GM11168 (cell line): ENCODE data around the gene SLIRP.
"Not testable (repeated sequence)": the region's sequence is repeated elsewhere in the genome, so short reads cannot be mapped to it uniquely, and the experiment has no call there.

Source experiments
- in situ Hi-C: fragments of 300-500 bp; cut with MboI; formaldehyde crosslinking; loops from one replicate; pipeline ENCODE4 v1.12.0; 2022; ENCODE audit warnings: low sequenced_read_pairs; ENCODE audit not compliant: unreplicated experiment

Gene SLIRP

DNA sequence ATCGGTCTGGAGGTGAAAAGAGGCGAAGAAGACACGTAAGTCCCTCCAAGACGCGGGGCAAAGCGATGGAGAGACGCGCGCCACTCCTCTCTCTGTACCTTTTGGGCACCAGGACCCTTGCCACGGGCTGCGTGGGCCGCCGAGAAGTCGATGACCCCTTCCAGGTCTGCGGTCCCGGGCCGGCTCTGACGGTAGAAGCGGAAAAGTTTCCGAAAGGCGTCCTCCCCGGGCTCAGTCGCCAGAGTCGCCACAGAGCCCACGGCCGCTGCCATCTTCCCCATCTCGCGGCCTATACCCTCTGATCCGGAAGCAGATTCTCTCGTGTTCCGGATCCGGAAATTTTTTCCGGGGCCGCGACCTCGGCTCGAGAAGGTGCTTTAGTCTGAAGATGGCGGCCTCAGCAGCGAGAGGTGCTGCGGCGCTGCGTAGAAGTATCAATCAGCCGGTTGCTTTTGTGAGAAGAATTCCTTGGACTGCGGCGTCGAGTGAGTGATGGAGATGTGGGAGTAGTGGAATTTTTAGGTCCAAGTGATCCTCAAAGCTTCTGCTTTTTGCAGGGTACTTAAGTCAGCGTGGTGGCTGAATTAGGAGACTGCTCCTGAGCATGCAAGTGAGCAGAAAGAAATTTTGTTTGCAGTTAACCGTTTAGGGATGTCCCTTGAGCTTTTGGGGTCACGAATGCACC lies at the start of gene SLIRP, which contains the start of gene ALKBH1:
SLIRP (plus strand) TSS at position 380 of the 685 bp plus-strand sequence; CDS start at position 389, 9 bp downstream.
ALKBH1 (minus strand) TSS at position 300 of the 685 bp plus-strand sequence; CDS start at position 281, 19 bp downstream.
- in situ Hi-C loops = loop anchor here (5.0 kb wide), 1 partner anchor 36 kb away; no protein-coding TSS in a partner anchor

DNA sequence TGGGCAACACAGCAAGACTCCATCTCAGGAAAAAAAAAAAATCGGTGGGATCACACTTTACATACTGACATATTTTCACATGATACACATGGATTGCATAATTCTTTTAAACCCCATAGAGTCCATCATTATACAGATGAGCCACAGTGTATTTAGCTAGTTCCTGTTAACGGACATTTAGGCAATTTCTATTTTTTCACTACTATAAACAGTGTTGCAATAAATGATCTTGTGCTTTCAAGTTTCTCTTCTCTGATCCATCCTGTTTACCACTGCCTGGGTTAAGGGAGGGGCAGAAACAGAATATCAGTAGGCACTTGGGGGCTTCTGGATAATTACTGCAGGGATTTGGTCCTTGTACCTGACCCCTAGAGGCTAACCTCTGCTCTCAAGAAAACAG lies 48.1 kb upstream of the SLIRP start:
- in situ Hi-C loops = no loop called here

DNA sequence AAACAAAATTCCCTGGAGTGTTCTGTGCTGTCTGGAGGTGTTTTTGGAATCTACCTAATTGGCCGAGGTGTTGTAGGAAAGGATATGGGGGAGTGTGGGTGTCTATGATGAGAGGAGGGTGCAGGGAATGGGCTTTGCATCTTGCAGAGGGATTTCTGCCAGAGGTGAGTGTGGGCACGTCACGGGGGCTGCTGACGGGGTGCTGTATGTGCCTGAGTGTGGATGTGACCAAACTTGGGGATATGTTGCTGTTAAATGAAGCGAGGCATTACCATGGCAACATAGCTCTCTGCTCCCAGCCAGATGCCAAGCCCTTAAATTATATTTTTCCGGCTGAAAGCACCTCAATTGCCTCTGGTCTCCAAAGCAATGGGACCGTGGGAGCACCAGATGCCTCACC lies 47.1 kb upstream of the SLIRP start:
- in situ Hi-C loops = no loop called here

DNA sequence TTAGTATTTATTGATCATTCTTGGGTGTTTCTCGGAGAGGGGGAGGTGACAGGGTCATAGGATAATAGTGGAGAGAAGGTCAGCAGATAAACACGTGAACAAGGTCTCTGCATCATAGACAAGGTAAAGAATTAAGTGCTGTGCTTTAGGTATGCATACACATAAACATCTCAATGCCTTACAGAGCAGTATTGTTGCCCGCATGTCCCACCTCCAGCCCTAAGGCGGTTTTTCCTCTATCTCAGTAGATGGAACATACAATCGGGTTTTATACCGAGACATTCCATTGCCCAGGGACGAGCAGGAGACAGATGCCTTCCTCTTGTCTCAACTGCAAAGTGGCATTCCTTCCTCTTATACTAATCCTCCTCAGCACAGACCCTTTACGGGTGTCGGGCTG lies 46.3 kb upstream of the SLIRP start:
- in situ Hi-C loops = not testable (repeated sequence)

DNA sequence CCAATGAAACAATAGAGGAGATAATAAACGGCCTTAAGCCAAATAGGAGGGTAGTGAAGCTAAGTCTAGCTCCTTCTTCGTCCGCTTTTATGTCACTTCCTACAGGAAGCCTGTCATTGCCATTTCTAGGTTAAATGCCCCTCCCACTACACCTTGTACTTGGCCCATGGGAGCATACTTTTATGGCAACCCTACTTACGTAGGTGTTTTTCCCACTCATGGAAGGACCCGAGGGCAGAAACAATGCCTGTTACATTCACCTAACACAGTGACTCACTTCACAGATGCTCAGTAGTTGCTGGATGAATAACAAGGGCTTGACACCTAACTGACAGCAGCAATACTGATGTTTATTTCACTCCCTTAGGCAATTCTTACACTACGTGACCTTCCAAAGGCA lies 44.6 kb upstream of the SLIRP start:
- in situ Hi-C loops = no loop called here

DNA sequence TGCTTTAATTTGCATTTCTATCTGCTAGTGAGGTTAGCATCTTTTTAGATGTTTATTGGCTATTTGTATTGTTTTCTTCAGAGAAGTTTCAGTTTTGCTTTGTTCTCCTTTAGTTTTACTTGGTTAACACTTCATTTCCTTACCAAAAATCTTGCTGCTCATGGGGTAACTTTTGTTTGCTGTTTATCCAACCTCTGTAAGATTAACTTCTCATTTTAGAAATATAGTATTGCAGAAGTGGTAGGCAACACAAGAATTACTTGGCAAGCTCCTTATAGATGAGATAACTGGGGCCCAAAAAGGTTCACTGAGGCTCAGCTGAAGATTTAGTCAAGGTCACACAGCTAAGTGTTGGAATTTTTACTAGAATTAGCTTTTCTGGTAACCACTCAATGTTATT lies 40.6 kb upstream of the SLIRP start:
- in situ Hi-C loops = no loop called here

DNA sequence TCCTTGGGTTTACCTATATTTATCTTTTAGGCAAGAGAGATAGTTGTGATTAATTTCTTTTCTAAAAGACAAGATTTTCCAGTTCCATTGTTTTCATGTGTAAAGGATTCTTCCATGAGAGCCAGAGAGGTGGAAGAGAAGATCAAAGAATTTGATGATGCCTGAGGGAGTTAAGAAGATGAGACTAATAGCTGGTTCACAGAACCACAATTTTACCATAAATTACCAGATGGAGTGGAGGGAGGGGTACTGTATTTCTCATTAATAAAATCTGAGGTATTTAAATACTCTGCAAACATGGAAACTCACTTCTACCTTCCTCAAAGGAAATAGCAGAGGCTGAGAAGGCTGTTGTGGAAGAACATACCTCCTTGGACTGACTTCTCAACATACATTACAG lies 34.7 kb upstream of the SLIRP start:
- in situ Hi-C loops = loop anchor here (5.0 kb wide), 1 partner anchor 34 kb away; the partner anchor contains the start of genes ALKBH1 and SLIRP

DNA sequence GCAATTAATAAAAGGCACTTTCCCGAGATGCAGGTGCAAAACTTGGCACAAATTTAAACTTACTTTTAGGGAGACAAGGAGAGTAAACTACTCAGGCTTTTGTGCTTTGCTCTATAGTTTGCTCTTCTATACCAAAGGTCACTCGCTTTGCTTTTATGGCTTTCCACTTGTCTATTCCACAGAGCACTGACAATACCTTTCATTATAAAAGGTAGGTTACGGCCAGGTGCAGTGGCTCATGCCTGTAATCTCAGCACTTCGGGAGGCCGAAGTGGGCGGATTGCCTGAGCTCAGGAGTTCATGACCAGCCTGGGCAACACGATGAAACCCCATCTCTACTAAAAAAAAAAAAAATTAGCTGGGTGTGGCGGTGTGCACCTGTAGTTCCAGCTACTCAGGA lies 33.0 kb upstream of the SLIRP start:
- in situ Hi-C loops = loop anchor here (5.0 kb wide), 1 partner anchor 32 kb away; the partner anchor contains the start of genes ALKBH1 and SLIRP

DNA sequence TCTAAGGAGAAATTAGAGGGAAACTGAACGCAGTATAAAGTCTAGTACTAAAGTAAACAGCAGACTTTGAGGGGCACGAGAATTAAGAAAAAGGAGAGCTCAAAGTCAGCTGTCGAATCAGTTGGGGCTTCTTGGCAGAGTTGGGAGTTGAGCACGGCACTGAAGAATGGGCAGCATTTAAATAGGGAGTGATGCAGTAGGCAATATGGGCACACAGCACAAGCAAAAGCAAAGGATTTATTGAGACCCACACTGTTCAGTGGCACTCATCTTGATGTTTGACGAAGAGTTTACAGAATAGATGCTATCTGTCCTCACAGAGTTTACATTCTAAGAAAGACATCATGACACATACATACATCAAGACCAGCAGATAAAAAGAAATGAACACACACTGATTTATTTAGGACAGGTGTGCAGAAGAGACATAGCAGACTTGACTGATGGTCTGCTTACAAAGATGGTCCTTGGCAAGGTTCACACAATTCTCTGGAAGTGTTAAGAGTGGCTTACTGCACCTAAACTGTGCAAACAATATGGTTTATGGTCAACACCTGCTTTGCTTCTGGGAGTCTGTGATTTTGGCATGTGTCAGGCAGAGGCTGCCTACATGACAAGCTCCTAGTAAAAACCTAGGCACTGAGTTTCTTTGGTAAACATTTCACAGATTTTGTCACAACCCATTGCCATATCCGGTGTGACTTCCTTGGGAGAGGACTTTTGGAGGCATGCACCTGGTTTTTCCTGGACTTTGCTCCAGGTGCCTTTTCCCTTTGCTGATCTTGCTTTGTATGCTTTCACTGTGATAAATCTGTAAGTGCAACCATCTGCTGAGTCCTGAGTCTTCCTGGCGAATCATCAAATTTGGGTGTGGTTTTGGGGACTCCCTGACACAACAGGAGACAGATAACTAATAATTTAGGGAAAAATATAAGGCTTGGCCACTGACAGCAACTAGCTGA lies 26.4 kb upstream of the SLIRP start:
- in situ Hi-C loops = no loop called here

DNA sequence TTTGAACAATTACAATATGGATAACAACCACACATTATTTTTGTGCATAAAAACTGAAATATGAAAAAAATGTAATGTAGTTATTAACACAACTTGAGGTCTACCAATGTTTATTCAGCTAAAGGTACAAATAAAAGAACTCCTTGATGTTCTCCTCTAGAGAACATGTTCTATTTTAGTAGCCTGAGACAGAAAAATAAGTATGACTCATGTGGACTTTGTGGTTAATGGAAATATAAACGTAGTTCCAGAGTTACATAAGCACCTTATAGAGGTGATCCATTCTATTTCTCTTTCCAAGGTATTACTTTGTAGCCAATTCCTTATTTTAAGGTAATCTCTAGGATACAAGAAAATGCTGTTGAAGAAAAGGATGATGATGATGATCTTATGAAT lies 25.7 kb upstream of the SLIRP start:
- in situ Hi-C loops = no loop called here

DNA sequence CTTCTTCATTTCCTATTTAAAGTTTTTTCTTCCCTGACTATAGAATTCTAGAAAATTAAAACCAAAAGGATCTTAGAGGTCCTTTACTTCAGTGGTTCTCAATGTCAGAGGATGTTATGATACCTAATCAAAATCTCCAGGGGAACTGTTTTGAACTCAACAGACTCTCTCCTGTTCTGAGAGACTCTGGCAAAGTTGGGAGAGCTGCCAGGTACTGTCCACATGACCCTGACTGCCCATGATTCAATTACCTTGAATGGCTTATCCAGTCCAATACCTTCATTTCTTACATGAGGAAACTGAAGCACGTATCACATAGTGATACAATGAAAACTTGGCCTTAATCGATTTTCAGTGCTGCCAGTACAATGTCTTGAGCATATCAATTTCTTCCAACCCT lies 16.6 kb upstream of the SLIRP start:
- in situ Hi-C loops = no loop called here

DNA sequence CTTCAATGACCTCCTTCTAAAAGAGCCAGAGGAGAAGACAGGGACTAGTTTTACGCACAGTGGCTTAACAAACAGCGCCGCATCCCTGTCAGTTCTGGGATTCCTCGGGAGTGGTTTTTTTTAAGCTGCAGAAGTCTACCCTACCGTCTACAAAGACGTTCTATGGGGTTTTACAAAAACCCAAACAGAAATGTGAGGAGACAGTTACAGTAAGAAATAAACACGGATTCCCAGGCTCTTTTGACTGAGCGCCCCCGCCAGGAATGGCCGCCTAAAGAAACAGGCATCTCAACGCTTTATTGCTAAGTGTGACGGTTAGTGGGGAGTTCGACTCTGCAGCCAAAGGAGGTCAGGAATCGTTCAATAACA lies 564 bp upstream of the SLIRP start:
- in situ Hi-C loops = loop anchor here (5.0 kb wide), 1 partner anchor 35 kb away; no protein-coding TSS in a partner anchor

DNA sequence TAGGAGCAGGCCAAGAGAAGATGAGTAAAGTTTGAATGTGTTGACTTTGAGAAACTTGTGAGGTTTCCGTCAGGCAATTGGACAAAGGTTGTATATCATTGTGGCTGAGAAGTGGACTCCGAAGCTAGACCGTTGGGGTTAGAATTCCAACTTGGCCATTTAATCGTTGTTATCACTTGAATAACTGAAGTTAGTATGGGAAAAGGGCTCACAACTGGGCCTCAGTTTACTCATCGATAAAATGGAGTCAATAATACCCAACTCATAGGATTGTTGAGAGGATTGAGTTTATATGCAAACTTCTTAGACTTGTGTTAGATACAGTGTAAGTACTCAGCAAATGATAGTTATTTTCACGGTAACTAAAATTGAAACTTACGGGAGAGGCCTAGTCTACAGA lies 846 bp downstream of the SLIRP start:
- in situ Hi-C loops = loop anchor here (5.0 kb wide), 1 partner anchor 36 kb away; no protein-coding TSS in a partner anchor

DNA sequence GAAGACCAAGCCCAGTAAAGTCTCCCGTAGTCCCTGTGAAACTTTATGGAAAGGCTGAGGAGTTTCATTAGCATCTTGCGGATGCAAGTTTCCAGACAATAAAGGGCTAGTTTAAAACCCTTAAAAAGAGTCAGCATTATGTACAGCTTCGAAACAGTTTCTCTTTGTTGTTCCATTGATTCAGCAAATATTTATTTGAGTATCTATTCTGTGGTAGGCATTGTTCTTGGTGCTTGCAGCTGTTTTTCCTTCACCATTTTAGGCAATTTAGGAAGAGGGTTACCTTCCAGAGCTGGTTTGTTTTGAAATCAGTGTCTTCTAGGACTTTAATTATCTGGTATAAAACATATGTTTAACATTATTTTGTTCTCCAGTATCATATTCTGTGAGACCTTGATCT lies 1.5 kb downstream of the SLIRP start:
- in situ Hi-C loops = loop anchor here (5.0 kb wide), 1 partner anchor 37 kb away; no protein-coding TSS in a partner anchor

DNA sequence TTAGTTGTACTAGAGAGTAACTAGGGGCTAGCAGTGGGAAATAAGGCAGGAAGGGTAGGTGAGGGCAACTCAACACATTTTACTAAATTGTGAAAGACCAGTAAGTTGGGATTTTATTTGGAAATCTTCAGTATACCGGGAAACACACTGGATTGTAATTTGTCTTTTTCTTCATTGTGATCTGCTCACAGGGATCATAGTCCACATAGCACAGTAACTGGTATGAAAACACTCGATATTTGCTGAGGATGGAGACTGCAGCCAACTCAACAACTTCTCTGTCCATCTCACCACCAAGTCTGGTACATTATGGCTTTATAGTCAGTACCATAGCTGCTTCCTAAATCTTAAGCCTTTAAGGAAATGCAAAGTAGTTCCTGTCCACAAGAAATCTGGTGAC lies 2.5 kb downstream of the SLIRP start:
- in situ Hi-C loops = no loop called here

DNA sequence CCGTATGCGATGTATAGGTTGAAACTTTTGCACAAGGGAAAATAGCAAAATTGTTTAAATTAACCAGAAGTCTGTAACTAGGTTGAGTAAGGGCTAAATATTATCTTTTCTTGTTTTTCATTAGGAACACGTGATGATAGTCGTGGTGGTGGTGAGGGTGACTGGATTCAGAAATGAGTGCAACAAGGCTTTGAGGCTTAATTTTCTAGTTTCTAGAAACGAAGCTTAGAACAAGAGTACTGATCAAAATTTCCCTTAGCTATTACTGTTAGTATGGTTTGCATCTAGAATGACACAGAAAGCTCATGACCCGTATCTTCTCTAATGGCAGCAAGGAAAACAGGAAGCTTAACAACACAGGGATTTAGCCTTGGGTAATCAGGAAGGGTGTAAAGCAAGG lies 7.0 kb downstream of the SLIRP start:
- in situ Hi-C loops = no loop called here

DNA sequence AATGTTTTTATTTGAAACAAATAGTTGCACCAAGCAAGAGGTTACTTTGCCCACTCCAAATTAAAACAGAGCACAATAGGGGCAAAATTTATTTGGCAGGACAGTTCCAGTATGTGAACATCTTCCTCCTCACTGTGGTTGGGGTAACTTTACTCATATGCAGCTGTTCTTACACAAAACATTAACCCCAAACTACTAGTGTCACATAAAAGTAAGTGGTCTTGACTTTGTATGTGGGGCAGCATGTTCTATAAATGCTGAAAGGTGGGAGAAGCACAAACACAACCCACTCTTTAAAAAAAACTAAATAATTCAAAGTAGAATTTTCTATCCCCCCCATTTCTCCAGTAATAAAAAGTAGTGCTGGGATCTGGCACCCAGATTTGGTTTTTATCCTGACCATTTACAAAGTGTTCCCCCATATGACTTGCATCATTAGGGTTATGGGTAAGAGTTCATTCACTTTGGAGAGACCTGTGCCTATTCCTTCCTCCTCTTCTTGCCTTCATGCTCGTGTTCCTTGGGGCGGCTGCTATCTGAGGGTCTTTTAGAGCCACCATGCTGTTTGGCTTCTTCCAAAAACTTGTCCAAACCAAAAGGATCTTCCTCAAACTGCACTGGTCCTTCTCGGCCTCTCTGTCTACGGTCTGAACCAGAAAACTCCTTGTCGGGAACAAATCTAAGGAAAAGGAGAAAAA lies 9.9 kb downstream of the SLIRP start:
- in situ Hi-C loops = no loop called here

DNA sequence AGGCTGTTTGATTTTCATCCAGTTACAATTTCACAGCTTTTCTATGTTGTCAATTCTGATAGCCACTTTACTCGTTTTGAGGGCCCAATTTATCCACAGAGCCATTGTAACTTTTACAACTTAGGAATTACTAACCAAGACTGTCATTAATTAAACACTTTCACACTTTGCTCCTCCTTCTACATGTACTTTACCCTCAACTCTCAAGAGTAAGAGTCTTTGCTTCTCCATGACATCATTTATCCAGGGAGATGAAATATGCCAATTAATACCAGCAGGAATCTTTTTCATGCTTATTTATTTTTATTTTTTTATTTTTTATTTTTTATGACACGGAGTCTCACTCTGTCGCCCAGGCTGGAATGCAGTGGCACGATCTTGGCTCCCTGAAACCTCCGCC lies 13.5 kb downstream of the SLIRP start:
- in situ Hi-C loops = no loop called here

DNA sequence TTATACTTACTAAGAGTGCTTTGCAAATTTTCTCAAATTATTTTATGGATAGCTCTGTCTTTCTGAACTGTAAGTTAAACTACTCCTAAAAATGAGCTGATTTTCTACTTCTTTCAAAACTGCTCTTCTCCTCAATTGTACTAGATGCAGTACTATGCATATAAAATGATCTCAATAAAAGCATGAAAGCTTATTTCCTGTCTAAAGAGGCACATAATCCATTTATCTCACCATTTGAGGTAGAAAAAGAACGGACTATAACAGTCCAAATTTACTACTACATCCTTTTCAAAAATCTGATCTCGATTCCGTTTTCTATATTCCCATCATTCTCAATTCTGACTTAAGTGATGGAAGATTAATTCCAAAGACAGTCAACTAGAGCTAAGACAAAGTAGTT lies 14.4 kb downstream of the SLIRP start:
- in situ Hi-C loops = no loop called here

DNA sequence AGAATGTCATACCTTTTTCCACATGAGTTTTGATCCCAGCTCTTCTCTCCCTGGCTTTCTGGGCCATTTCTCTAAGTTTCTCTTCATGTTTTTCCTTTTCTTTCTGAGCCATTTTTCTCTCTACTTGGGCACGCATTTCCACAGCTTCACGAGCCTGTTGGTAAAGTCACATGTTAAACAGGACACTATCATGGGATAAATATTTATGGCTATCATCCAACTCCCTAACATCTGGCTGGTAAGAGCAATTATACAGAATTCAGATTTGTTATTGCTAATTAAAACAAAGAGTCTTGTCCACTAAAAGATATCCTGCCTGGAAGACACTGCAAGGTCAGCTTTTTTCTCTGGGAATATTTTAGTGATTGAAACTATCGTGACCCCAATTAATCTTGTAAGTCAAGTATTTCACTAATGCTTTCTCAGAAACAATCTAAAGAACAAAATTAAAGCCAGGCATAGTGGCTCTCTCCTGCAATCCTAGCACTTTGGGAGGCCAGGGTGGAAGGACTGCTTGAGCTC lies 23.1 kb downstream of the SLIRP start:
- in situ Hi-C loops = no loop called here
